Measurements from ENCODE around the gene PSMD5.

Gene PSMD5

GRCh38 chr9:120857902-120858301 lies 15.2 kb upstream of the PSMD5 start:
- Histone ChIP-seq H4K20me1 (ENCODE audit: low read depth, low read length) (no peaks in the 10 kb centered on the region), H3K27ac (ENCODE audit: low read depth, low read length) (no peak overlapping the region), H3K9me2 (replicated peaks; ENCODE audit: insufficient read depth, low read length) (no peaks in the 10 kb centered on the region), H3K4me3 (ENCODE audit: insufficient read depth, low read length, poor library complexity, severe bottlenecking) (no peak overlapping the region), H3K36me3 (ENCODE audit: low read length) (no peaks in the 10 kb centered on the region), H3F3A (ENCODE audit: insufficient read depth) (peaks cover 17% of the 10 kb centered on the region; the same call in 1 of the 2 replicates), H3K4me2 (ENCODE audit: low read depth, low read length, poor library complexity, severe bottlenecking) (no peak overlapping the region), H3K79me2 (ENCODE audit: insufficient read depth, low read length) (no peaks in the 10 kb centered on the region), H3K9me3 (ENCODE audit: insufficient read depth, low read length) (no peaks in the 10 kb centered on the region), H3K9ac (ENCODE audit: low read length) (no peak overlapping the region), H2AFZ (ENCODE audit: low read depth, low read length, severe bottlenecking) (no peak overlapping the region), H3K27me3 (ENCODE audit: low read length) (no peaks in the 10 kb centered on the region)
- TF ChIP-seq CTCF (IDR thresholded peaks at IDR 0.05; ENCODE audit: insufficient read depth, low read length, poor library complexity, severe bottlenecking), result no peak
- TF ChIP-seq EZH2phosphoT487 (conservative IDR thresholded peaks at IDR 0.05; ENCODE audit: low read length), result no peak

- TF ChIP-seq CTCF (IDR thresholded peaks at IDR 0.05; ENCODE audit: insufficient read depth, low read length, poor library complexity, severe bottlenecking) (no peak), EZH2phosphoT487 (conservative IDR thresholded peaks at IDR 0.05; ENCODE audit: low read length) (no peak)
- H3K4me3 ChIP-seq (ENCODE audit: insufficient read depth, low read length, poor library complexity, severe bottlenecking), result no peak overlapping the region
- no peaks in the 10 kb centered on the region for H3K36me3 ChIP-seq (ENCODE audit: low read length)
- H3K9me3 ChIP-seq (ENCODE audit: insufficient read depth, low read length), result no peaks in the 10 kb centered on the region
- no peak overlapping the region for H2AFZ ChIP-seq (ENCODE audit: low read depth, low read length, severe bottlenecking)
- H3K79me2 ChIP-seq (ENCODE audit: insufficient read depth, low read length), result no peaks in the 10 kb centered on the region
- H3F3A ChIP-seq (ENCODE audit: insufficient read depth), result peaks cover 17% of the 10 kb centered on the region; the same call in 1 of the 2 replicates
- H3K27me3 ChIP-seq (ENCODE audit: low read length), result no peaks in the 10 kb centered on the region
- no peak overlapping the region for H3K27ac ChIP-seq (ENCODE audit: low read depth, low read length)
- H3K9me2 ChIP-seq (replicated peaks; ENCODE audit: insufficient read depth, low read length), result no peaks in the 10 kb centered on the region
- no peaks in the 10 kb centered on the region for H4K20me1 ChIP-seq (ENCODE audit: low read depth, low read length)
- H3K9ac ChIP-seq (ENCODE audit: low read length), result no peak overlapping the region
- no peak overlapping the region for H3K4me2 ChIP-seq (ENCODE audit: low read depth, low read length, poor library complexity, severe bottlenecking)
Observed at GRCh38 chr9:120857481-120857880, 14.8 kb upstream of the PSMD5 start.

- Histone ChIP-seq H3K4me2 (ENCODE audit: low read depth, low read length, poor library complexity, severe bottlenecking) (no peak overlapping the region), H3K27me3 (ENCODE audit: low read length) (no peaks in the 10 kb centered on the region), H3K36me3 (ENCODE audit: low read length) (no peaks in the 10 kb centered on the region), H3K27ac (ENCODE audit: low read depth, low read length) (no peak overlapping the region), H3K9ac (ENCODE audit: low read length) (no peak overlapping the region), H3K9me3 (ENCODE audit: insufficient read depth, low read length) (no peaks in the 10 kb centered on the region), H4K20me1 (ENCODE audit: low read depth, low read length) (no peaks in the 10 kb centered on the region), H2AFZ (ENCODE audit: low read depth, low read length, severe bottlenecking) (no peak overlapping the region), H3K9me2 (replicated peaks; ENCODE audit: insufficient read depth, low read length) (no peaks in the 10 kb centered on the region), H3K79me2 (ENCODE audit: insufficient read depth, low read length) (no peaks in the 10 kb centered on the region), H3K4me3 (ENCODE audit: insufficient read depth, low read length, poor library complexity, severe bottlenecking) (no peak overlapping the region), H3F3A (ENCODE audit: insufficient read depth) (peaks cover 24% of the 10 kb centered on the region; the same call in 1 of the 2 replicates)
- TF ChIP-seq CTCF (IDR thresholded peaks at IDR 0.05; ENCODE audit: insufficient read depth, low read length, poor library complexity, severe bottlenecking) (no peak), EZH2phosphoT487 (conservative IDR thresholded peaks at IDR 0.05; ENCODE audit: low read length) (no peak)
Observed at GRCh38 chr9:120856700-120857099, 14.0 kb upstream of the PSMD5 start.

All from SU-DHL-6 (cell line).